ENCODE results near the gene PRSS2. TPM values are rescaled to one million over a fixed set of nuclear protein-coding genes. Genes with fewer than 3 reads are reported as not detected.
"Not testable (repeated sequence)": the region's sequence is repeated elsewhere in the genome, so short reads cannot be mapped to it uniquely, and the experiment has no call there.

Gene PRSS2
- total RNA-seq, 2 experiments from 2014 or later: not detected

DNA sequence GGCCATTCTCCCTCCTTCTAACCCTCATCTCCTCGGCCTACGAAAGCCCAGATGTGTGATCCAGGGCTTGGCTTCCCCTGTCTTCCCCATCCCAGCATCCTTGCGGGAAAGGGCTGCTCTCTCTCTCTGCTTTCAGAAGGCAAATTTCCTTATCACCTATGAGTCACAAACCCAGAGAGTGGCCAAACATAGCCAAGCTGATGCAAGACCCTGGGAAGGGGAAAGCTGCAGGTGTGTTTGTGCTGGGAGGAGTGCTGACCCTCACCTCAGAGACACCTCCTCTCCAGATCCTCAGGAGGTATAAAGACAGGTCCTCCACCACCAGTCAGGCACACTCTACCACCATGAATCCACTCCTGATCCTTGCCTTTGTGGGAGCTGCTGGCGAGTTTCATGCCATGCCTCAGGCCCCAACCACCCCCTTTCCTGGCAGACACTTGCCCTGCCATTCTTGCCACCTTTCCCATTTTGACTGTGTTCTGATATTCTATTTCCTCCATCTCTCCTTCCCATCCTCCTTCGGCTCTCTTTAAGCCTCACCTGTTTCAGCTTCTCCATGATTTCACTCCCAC lies 10.6 kb upstream of the PRSS2 start:
- H3K9me3 Mint-ChIP-seq: no peaks in the 10 kb centered on the region
- Histone ChIP-seq H3K4me1 (ENCODE audit: insufficient read depth, low read length) (no peaks in the 10 kb centered on the region), H3K27me3 (ENCODE audit: control insufficient read depth in 1 of 2, insufficient read depth in 2 of 2, low read length in 2 of 2) (no peaks in the 10 kb centered on the region), H3K4me3 (ENCODE audit: low read length) (no peak overlapping the region), H3K27ac (ENCODE audit: low read depth in 1 of 2, low read length in 2 of 2) (no peak overlapping the region), H3K9me3 (ENCODE audit: control insufficient read depth in 1 of 2, insufficient read depth in 1 of 2, low read length in 2 of 2) (no peaks in the 10 kb centered on the region), H3K36me3 (ENCODE audit: insufficient read depth, low read length) (no peaks in the 10 kb centered on the region)
- H3K36me3 Mint-ChIP-seq (ENCODE audit: low read depth): no peaks in the 10 kb centered on the region
- TF ChIP-seq, protein P1, sequence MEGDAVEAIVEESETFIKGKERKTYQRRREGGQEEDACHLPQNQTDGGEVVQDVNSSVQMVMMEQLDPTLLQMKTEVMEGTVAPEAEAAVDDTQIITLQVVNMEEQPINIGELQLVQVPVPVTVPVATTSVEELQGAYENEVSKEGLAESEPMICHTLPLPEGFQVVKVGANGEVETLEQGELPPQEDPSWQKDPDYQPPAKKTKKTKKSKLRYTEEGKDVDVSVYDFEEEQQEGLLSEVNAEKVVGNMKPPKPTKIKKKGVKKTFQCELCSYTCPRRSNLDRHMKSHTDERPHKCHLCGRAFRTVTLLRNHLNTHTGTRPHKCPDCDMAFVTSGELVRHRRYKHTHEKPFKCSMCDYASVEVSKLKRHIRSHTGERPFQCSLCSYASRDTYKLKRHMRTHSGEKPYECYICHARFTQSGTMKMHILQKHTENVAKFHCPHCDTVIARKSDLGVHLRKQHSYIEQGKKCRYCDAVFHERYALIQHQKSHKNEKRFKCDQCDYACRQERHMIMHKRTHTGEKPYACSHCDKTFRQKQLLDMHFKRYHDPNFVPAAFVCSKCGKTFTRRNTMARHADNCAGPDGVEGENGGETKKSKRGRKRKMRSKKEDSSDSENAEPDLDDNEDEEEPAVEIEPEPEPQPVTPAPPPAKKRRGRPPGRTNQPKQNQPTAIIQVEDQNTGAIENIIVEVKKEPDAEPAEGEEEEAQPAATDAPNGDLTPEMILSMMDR (IDR thresholded peaks at IDR 0.05): no peak
- intact Hi-C loops (cut with DNase I, micrococcal nuclease): no loop called here
- no peak overlapping the region for H3K4me3 Mint-ChIP-seq
- DNase-seq (no peak), ATAC-seq (ENCODE audit: poor library complexity) (no peak)
- no peak overlapping the region for H3K27ac Mint-ChIP-seq
- no peaks in the 10 kb centered on the region for H3K4me1 Mint-ChIP-seq (ENCODE audit: low read depth)
- ChIA-PET POLR2A (no interaction called here), CTCF (no interaction called here)
- no peaks in the 10 kb centered on the region for H3K27me3 Mint-ChIP-seq

DNA sequence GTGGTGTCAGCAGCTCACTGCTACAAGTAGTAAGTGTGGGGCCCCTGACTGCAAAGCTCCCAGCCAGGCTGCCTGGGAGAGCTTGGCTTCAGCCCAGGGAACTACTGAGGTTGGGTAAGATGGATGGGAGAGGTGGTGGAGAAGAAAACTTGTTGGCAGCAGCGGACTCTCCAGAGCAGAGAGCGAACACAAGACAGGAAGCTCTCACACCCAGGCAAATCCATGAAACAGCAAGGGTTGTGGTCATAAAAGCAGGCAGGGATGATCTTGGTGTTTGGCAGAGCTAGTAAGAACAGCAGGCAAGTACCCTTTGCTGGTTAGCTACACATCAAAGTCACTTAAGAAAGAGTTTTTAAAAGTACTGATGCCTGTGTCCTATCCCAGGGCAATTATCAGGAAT lies 9.2 kb upstream of the PRSS2 start:
- H3K9me3 Mint-ChIP-seq; H3K36me3 Mint-ChIP-seq (ENCODE audit: low read depth); CTCF ChIA-PET; H3K4me1 ChIP-seq (ENCODE audit: insufficient read depth, low read length); ATAC-seq (ENCODE audit: poor library complexity); H3K27me3 Mint-ChIP-seq; H3K9me3 ChIP-seq (ENCODE audit: control insufficient read depth in 1 of 2, insufficient read depth in 1 of 2, low read length in 2 of 2); H3K4me1 Mint-ChIP-seq (ENCODE audit: low read depth); DNase-seq; H3K27ac ChIP-seq (ENCODE audit: low read depth in 1 of 2, low read length in 2 of 2); POLR2A ChIA-PET; intact Hi-C loops (cut with DNase I, micrococcal nuclease); H3K27ac Mint-ChIP-seq; H3K4me3 ChIP-seq (ENCODE audit: low read length); H3K36me3 ChIP-seq (ENCODE audit: insufficient read depth, low read length); H3K4me3 Mint-ChIP-seq; H3K27me3 ChIP-seq (ENCODE audit: control insufficient read depth in 1 of 2, insufficient read depth in 2 of 2, low read length in 2 of 2): not testable (repeated sequence)

DNA sequence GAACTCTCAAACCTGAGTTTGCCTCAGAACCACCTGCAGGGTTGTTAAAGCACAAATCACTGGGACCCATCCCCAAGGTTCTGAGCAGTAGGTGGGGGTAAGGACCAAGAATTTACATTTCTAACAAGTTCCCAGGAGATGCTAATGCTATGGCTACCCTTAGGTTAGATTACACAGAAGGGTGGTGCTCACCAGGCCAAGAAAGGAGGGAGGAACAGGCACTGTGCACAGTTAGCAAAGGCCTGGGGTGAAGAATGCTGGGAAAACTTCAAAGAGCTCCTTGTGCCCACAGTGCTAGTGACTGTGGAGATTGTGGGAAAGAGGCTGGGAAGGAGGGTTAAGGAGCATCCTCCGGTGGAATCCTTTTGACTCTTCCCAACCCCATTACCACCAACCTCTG lies 8.7 kb upstream of the PRSS2 start:
- ChIA-PET CTCF (no interaction called here), POLR2A (no interaction called here)
- H3K27me3 ChIP-seq (ENCODE audit: control insufficient read depth in 1 of 2, insufficient read depth in 2 of 2, low read length in 2 of 2): no peaks in the 10 kb centered on the region
- no peaks in the 10 kb centered on the region for H3K9me3 Mint-ChIP-seq
- intact Hi-C loops (cut with DNase I, micrococcal nuclease): no loop called here
- no peaks in the 10 kb centered on the region for H3K36me3 Mint-ChIP-seq (ENCODE audit: low read depth)
- no peaks in the 10 kb centered on the region for H3K36me3 ChIP-seq (ENCODE audit: insufficient read depth, low read length)
- H3K4me3 Mint-ChIP-seq: no peak overlapping the region
- H3K9me3 ChIP-seq (ENCODE audit: control insufficient read depth in 1 of 2, insufficient read depth in 1 of 2, low read length in 2 of 2): no peaks in the 10 kb centered on the region
- no peaks in the 10 kb centered on the region for H3K4me1 Mint-ChIP-seq (ENCODE audit: low read depth)
- H3K27ac ChIP-seq (ENCODE audit: low read depth in 1 of 2, low read length in 2 of 2): no peak overlapping the region
- no peak overlapping the region for H3K27ac Mint-ChIP-seq
- DNase-seq (no peak), ATAC-seq (ENCODE audit: poor library complexity) (no peak)
- H3K4me1 ChIP-seq (ENCODE audit: insufficient read depth, low read length): no peaks in the 10 kb centered on the region
- no peak overlapping the region for H3K4me3 ChIP-seq (ENCODE audit: low read length)
- no peaks in the 10 kb centered on the region for H3K27me3 Mint-ChIP-seq
- TF ChIP-seq, protein P1 (IDR thresholded peaks at IDR 0.05): no peak

DNA sequence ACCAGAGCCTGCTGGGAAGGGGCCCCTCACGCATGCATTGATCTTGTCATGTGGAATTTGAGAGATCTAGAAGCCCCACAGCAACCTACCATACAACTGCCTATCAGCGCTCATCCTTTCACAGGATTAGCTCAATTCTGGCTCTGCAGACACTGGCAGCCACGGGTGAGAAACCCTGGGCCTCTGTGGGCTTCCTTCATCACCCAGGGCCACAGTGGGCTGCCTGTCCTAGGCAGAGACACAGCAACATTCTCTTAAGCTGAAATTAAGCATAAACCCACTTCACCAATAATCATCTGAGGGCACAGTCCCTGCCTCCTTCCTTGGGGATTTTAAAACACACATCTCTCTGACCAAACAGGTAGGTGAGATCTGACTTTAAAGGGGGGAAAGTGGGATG lies 3.3 kb upstream of the PRSS2 start:
- H3K4me3 Mint-ChIP-seq: no peak overlapping the region
- no peaks in the 10 kb centered on the region for H3K27me3 ChIP-seq (ENCODE audit: control insufficient read depth in 1 of 2, insufficient read depth in 2 of 2, low read length in 2 of 2)
- H3K4me1 Mint-ChIP-seq (ENCODE audit: low read depth): no peaks in the 10 kb centered on the region
- no peaks in the 10 kb centered on the region for H3K27me3 Mint-ChIP-seq
- no peak overlapping the region for H3K4me3 ChIP-seq (ENCODE audit: low read length)
- H3K4me1 ChIP-seq (ENCODE audit: insufficient read depth, low read length): no peaks in the 10 kb centered on the region
- no peak overlapping the region for H3K27ac ChIP-seq (ENCODE audit: low read depth in 1 of 2, low read length in 2 of 2)
- no peaks in the 10 kb centered on the region for H3K9me3 ChIP-seq (ENCODE audit: control insufficient read depth in 1 of 2, insufficient read depth in 1 of 2, low read length in 2 of 2)
- intact Hi-C loops (cut with DNase I, micrococcal nuclease): no loop called here
- TF ChIP-seq, protein P1 (IDR thresholded peaks at IDR 0.05): no peak
- H3K36me3 Mint-ChIP-seq (ENCODE audit: low read depth): no peaks in the 10 kb centered on the region
- DNase-seq: no peak
- no peak overlapping the region for H3K27ac Mint-ChIP-seq
- no peaks in the 10 kb centered on the region for H3K9me3 Mint-ChIP-seq
- ATAC-seq (ENCODE audit: poor library complexity): no peak
- no peaks in the 10 kb centered on the region for H3K36me3 ChIP-seq (ENCODE audit: insufficient read depth, low read length)
- CTCF ChIA-PET: no interaction called here
- POLR2A ChIA-PET: no interaction called here
